Activated naive CD4-positive, alpha-beta T cell treated with anti-CD3 and anti-CD28 coated beads, Interleukin-2, amount 10 ng/mL, durations not matched to agents 7 days and 5 days (primary cell): ENCODE results near the gene GPR148.

Source experiments
- CTCF ChIA-PET: fragments of 350-600 bp; sonication (Branson Sonifier 250); formaldehyde crosslinking; loops from one replicate; lab custom pipeline; 2021; ENCODE audit warnings: antibody characterized with exemption; lab: Charles Lee
- DNase-seq: peaks from one replicate; pipeline ENCODE4 v3.0.0-alpha.2; 2020
- H3K27ac Mint-ChIP-seq: one replicate; pipeline ENCODE4 v1.8.0; 2021; ENCODE audit warnings: mild to moderate bottlenecking, moderate library complexity, mixed read lengths
- H3K27me3 Mint-ChIP-seq: one replicate; pipeline ENCODE4 v1.8.0; 2021; ENCODE audit warnings: mild to moderate bottlenecking, mixed read lengths
- H3K36me3 Mint-ChIP-seq: one replicate; pipeline ENCODE4 v1.8.0; 2021; ENCODE audit warnings: mixed read lengths
- H3K4me1 Mint-ChIP-seq: one replicate; pipeline ENCODE4 v1.8.0; 2021; ENCODE audit warnings: mixed read lengths
- H3K4me3 Mint-ChIP-seq: one replicate; pipeline ENCODE4 v1.8.0; 2021; ENCODE audit warnings: mild to moderate bottlenecking, moderate library complexity, mixed read lengths
- H3K9me3 Mint-ChIP-seq: one replicate; pipeline ENCODE4 v1.8.0; 2021; ENCODE audit warnings: mixed read lengths

Gene GPR148

DNA sequence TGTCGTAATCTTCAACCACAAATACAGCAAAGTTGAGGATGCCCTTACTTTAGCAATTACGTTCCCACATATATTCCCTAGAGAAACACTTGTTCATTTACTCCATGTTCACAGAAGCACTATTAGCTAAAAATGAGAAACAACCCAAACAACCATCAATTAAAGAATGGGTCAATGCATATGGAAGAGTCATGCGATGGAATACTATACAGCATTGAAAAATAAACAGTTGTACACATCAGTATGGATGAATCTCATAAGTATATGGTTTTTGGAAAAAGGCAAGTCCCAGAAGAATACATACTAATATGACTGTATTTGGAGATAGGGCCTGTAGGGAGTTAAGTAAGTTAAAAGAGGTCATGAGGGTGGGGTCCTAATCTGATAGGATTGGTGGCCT lies 6.3 kb downstream of the GPR148 start:
- CTCF ChIA-PET: no interaction called here
- no peak overlapping the region for H3K4me3 Mint-ChIP-seq
- H3K4me1 Mint-ChIP-seq: no peaks in the 10 kb centered on the region
- DNase-seq: no peak
- H3K27me3 Mint-ChIP-seq: peaks cover 8% of the 10 kb centered on the region
- H3K9me3 Mint-ChIP-seq: peaks cover 5% of the 10 kb centered on the region
- H3K27ac Mint-ChIP-seq: no peak overlapping the region
- no peaks in the 10 kb centered on the region for H3K36me3 Mint-ChIP-seq

DNA sequence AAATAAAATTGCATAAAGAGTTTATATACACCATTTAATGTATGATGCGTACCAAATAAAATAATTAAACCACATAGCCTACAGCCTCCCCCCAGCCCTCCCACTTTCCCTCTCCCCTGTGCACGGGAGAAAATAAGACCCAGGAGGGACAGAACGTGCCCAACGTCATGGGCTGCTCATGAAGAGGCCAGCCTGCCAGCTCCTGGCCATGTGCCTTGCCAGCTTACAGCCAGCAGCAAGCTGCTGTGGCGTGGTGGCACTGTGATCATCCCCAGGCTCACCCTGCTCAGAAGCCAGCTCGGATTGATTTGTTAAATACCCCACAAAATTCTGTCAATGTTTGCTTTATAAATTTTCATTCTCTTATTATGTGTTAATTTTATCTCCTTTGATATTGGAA lies 7.6 kb downstream of the GPR148 start:
- CTCF ChIA-PET: no interaction called here
- DNase-seq: no peak
- H3K27ac Mint-ChIP-seq: no peak overlapping the region
- H3K9me3 Mint-ChIP-seq: peaks cover 5% of the 10 kb centered on the region
- peaks cover 14% of the 10 kb centered on the region for H3K27me3 Mint-ChIP-seq
- H3K4me1 Mint-ChIP-seq: no peaks in the 10 kb centered on the region
- H3K36me3 Mint-ChIP-seq: no peaks in the 10 kb centered on the region
- no peak overlapping the region for H3K4me3 Mint-ChIP-seq

DNA sequence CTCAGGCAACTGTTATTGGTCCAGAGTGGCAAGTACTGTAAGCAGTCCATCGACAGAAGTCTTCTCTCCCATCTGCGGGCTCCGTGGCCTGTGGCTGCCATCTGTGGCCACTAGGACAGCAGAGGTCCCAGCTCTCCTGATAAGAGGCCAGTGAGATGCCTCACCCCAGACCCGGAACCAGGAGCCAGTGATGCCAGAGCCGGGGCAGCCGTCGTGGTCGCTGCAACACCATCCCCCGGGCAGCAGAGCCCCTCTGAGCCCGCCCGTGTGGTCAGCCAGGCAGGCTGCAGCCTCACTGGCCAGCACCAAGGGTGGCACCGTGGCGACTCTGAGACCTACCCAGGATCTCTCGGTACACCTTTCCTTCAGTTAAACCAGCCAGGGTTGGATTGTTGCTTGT lies 8.7 kb downstream of the GPR148 start:
- H3K4me3 Mint-ChIP-seq: no peak overlapping the region
- H3K4me1 Mint-ChIP-seq: no peaks in the 10 kb centered on the region
- CTCF ChIA-PET: no interaction called here
- DNase-seq: no peak
- H3K36me3 Mint-ChIP-seq: no peaks in the 10 kb centered on the region
- no peak overlapping the region for H3K27ac Mint-ChIP-seq
- H3K27me3 Mint-ChIP-seq: peaks cover 14% of the 10 kb centered on the region
- peaks cover 5% of the 10 kb centered on the region for H3K9me3 Mint-ChIP-seq

GRCh38 chr2:130740671-130741070 lies 11.8 kb downstream of the GPR148 start:
- Mint-ChIP-seq H3K36me3 (no peaks in the 10 kb centered on the region), H3K27ac (no peak overlapping the region), H3K4me3 (no peak overlapping the region), H3K4me1 (no peaks in the 10 kb centered on the region), H3K27me3 (peaks cover 24% of the 10 kb centered on the region), H3K9me3 (no peaks in the 10 kb centered on the region)
- CTCF ChIA-PET: no interaction called here
- no peak for DNase-seq

DNA sequence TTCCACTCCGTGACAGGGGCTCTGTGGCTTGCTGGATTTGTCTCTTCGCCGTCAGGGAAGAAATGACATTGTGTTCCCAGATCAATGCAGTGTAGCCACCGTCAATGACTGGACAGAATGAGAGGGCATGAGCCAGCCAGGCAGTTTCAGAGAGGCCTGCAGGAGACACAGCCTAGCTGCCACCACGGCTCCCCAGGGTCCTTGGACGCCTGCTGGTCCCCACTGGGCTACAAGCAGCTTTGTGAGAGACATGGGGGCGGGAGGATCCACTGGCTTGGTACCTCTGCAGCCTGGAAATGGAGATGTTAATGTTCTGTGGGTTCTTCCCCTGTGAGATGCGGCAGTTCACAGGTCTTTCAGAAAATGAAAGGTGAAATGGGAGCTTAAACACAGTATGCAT lies 14.4 kb downstream of the GPR148 start:
- Mint-ChIP-seq H3K27me3 (peaks cover 24% of the 10 kb centered on the region), H3K4me1 (no peaks in the 10 kb centered on the region), H3K4me3 (no peak overlapping the region), H3K36me3 (no peaks in the 10 kb centered on the region), H3K9me3 (no peaks in the 10 kb centered on the region), H3K27ac (no peak overlapping the region)
- no peak for DNase-seq
- CTCF ChIA-PET: no interaction called here

GRCh38 chr2:130744287-130745117 lies 15.6 kb downstream of the GPR148 start:
- H3K4me3 Mint-ChIP-seq: no peak overlapping the region
- no peaks in the 10 kb centered on the region for H3K9me3 Mint-ChIP-seq
- peaks cover 24% of the 10 kb centered on the region for H3K27me3 Mint-ChIP-seq
- H3K4me1 Mint-ChIP-seq: no peaks in the 10 kb centered on the region
- no peak overlapping the region for H3K27ac Mint-ChIP-seq
- H3K36me3 Mint-ChIP-seq: no peaks in the 10 kb centered on the region
- DNase-seq: no peak
- CTCF ChIA-PET: no interaction called here

GRCh38 chr2:130749078-130749477 lies 20.2 kb downstream of the GPR148 start:
- CTCF ChIA-PET: no interaction called here

GRCh38 chr2:130749641-130750040 lies 20.8 kb downstream of the GPR148 start:
- CTCF ChIA-PET: no interaction called here
- peaks cover 11% of the 10 kb centered on the region for H3K27me3 Mint-ChIP-seq
- no peaks in the 10 kb centered on the region for H3K9me3 Mint-ChIP-seq
- DNase-seq: no peak
- no peak overlapping the region for H3K27ac Mint-ChIP-seq
- no peak overlapping the region for H3K4me3 Mint-ChIP-seq
- no peaks in the 10 kb centered on the region for H3K36me3 Mint-ChIP-seq
- no peaks in the 10 kb centered on the region for H3K4me1 Mint-ChIP-seq

More at GRCh38 chr2:130749078-130749477, 20.2 kb downstream of the GPR148 start:
- Mint-ChIP-seq H3K9me3 (no peaks in the 10 kb centered on the region), H3K27ac (no peak overlapping the region), H3K4me1 (no peaks in the 10 kb centered on the region), H3K36me3 (no peaks in the 10 kb centered on the region), H3K27me3 (peaks cover 13% of the 10 kb centered on the region), H3K4me3 (no peak overlapping the region)
- no peak for DNase-seq

DNA sequence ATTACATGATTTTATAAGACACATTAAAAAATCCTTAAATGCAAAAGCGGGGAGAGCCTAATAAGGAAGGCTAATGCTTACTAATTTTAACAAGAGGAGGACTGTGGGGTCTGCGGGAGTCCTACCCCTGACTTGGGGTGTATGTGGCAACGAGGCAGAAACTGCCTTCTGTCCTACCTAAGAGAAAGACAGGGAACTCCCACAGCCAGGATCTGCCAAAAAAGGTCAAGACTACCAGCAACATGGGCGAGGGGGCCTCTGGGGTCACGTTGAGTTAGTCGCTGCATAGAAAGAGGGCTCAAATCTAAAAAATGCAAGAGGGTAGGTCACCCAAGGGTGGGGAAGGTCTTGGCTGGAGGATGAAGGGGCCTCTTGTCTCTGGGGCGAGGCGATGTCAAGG lies 25.9 kb downstream of the GPR148 start:
- CTCF ChIA-PET: no interaction called here
- no peaks in the 10 kb centered on the region for H3K9me3 Mint-ChIP-seq
- H3K27me3 Mint-ChIP-seq: peaks cover 50% of the 10 kb centered on the region
- no peak overlapping the region for H3K4me3 Mint-ChIP-seq
- no peak for DNase-seq
- H3K4me1 Mint-ChIP-seq: peaks cover 7% of the 10 kb centered on the region
- no peaks in the 10 kb centered on the region for H3K36me3 Mint-ChIP-seq
- no peak overlapping the region for H3K27ac Mint-ChIP-seq

DNA sequence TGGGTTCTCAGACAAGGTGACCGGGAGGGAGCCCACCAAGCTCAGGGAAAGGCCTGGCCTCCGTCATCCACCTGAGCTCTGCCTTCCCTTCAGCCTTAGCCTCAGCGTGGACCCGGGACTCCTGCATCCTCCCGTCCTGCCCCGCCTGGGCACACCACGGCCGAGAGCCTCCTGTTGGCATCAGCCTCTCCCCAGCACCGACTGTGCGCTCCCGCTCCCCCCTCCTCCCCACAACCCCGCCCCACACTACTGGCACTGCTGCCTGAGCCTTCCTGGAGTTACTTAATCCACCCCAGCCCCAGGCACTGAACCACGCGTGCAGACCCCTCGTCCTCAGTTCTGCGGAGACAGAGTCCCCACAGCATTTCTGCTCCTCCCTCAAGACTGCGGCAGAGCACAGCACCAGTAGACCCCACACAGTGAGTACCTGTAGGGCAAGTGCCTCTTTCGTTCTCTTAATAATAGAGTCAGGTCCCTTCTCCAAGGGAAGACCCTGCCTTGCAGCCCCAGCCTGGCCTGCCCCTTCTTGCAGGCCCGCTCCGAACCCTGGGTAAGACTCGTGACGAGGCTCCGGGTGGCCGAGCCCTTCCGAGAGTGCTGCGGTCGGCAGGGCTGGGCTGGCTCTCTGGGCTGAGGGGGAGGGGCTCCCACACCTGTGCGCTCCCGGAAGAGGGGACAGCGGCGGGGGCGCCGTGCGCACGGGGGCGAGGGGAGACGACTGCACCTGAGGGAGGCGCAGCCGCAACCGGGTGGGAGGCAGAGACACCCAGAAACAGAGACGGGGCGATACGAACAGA lies 26.6 kb downstream of the GPR148 start, which contains the start of gene AMER3:
Gene AMER3 (plus strand): TSS at position 285 of the 797 bp plus-strand sequence. CDS start 6,533 bp downstream, outside the sequence.
- CTCF ChIA-PET: no interaction called here
- Mint-ChIP-seq H3K36me3 (no peaks in the 10 kb centered on the region), H3K9me3 (no peaks in the 10 kb centered on the region), H3K27ac (no peak within 1 kb of the TSS), H3K4me3 (no peak within 1 kb of the TSS), H3K4me1 (peaks cover 7% of the 10 kb centered on the region), H3K27me3 (peaks cover 57% of the 10 kb centered on the region)
- DNase-seq: no peak

DNA sequence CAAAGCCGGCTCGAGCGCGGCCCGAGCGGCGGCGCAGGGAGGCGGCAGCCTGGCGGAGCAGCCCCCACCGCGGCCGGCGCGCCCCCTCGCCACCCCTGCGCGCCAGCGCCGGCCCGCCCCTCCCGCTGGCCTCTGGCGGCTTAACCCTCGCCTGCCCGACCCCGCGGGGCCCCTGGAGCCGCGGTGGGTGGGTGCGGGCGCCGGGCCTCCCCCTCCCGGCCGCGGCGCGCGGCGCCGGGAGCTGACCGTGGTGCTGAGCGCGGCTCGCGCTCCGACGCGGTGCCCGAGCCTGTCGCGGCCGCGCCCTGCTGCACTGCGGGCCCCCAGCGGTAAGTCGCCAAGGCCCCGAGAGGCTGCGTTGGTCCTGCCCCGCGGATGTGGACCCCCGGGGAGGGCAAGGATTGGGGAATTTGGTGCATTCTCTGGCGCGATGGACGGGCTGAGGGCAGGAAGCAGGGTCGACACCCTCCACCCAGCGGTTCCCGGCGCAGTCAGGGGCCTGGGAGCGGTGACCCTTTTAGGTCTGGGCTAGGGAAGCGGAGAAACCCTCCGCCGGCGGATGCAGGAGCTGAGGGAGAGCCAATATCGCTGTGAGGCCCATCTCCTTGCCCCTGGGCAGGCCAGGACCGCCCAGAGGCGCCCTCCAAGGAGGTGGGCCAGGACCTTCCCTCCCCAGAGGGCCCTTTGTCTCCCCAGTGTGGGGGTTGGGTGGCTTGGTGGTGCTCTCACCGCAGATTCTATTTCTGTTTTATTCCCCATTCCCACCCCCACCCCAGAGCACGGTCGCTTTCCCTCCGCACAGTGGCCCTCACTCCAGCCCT lies 27.4 kb downstream of the GPR148 start:
- Mint-ChIP-seq H3K4me1 (peaks cover 7% of the 10 kb centered on the region), H3K27ac (no peak overlapping the region), H3K4me3 (no peak overlapping the region), H3K9me3 (no peaks in the 10 kb centered on the region), H3K36me3 (no peaks in the 10 kb centered on the region), H3K27me3 (peaks cover 65% of the 10 kb centered on the region)
- CTCF ChIA-PET: no interaction called here
- peak; percentile 34 for DNase-seq

GRCh38 chr2:130756874-130757668 lies 28.2 kb downstream of the GPR148 start:
- Mint-ChIP-seq H3K9me3 (no peaks in the 10 kb centered on the region), H3K36me3 (no peaks in the 10 kb centered on the region), H3K4me3 (no peak overlapping the region), H3K4me1 (peaks cover 7% of the 10 kb centered on the region), H3K27me3 (peaks cover 65% of the 10 kb centered on the region), H3K27ac (no peak overlapping the region)
- no peak for DNase-seq
- CTCF ChIA-PET: no interaction called here

DNA sequence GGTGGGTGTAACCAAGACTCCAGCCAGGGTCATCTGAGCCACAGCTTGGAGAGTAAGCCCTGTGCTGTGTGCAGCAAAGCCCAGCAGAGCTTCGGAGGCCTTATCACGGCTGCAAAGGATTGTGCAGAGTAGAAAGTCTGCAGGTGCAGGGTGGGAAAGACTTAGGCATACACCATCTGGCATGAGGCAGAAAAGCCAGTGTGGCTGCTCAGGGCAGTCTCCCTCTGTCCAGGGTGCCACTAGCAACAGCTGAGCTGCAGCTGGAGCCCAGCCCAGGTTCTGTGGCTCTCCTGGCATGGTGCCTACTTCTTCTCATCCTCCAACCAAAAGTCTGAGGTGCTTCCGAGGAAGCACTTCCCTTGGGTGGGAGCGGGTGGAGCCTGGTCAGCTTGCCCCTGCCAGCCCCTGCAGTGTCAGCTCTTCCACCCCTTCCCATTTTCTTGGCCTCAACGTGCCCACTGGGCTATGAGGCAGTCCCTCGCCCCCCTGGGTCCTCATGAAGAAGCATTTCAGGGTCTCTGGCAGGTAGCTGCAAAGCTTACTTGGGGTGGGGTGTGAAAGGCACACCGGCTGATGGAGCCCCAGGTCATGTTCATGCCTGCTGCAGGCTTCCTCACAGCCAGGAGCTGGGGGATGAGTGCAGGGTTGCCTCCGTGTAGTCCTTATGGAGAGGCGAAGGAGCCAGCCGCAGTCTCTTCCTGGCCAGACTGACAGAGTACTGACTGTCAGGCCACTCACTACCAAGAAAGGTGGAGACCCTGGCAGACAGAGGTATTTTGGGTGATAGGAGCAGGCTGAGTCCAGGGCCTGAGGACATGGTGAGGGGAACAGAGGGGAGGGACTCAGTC lies 31.3 kb downstream of the GPR148 start:
- H3K9me3 Mint-ChIP-seq: no peaks in the 10 kb centered on the region
- no peak overlapping the region for H3K4me3 Mint-ChIP-seq
- H3K4me1 Mint-ChIP-seq: peaks cover 7% of the 10 kb centered on the region
- no peaks in the 10 kb centered on the region for H3K36me3 Mint-ChIP-seq
- CTCF ChIA-PET: no interaction called here
- H3K27ac Mint-ChIP-seq: no peak overlapping the region
- no peak for DNase-seq
- H3K27me3 Mint-ChIP-seq: peaks cover 53% of the 10 kb centered on the region
